GM18867 (cell line): Measurements from ENCODE around the gene FAM177A1.
"Not testable (repeated sequence)": the region's sequence is repeated elsewhere in the genome, so short reads cannot be mapped to it uniquely, and the experiment has no call there.

Experiments used
- ATAC-seq: cut with Tn5 transposase; IDR thresholded peaks from one replicate; pipeline ENCODE4 v1.9.1; 2021; ENCODE audit warnings: mild to moderate bottlenecking, moderate library complexity; ENCODE audit not compliant: unreplicated experiment

The FAM177A1 gene

GRCh38 chr14:35046048-35046750 lies at the start of gene FAM177A1:
Gene FAM177A1 (plus strand): TSS chr14:35046272. CDS start chr14:35046464, 192 bp downstream.
- ATAC-seq: peak; percentile 92

- no peak for ATAC-seq
These were observed 48.3 kb upstream of the FAM177A1 start for GRCh38 chr14:34997762-34998161.

DNA sequence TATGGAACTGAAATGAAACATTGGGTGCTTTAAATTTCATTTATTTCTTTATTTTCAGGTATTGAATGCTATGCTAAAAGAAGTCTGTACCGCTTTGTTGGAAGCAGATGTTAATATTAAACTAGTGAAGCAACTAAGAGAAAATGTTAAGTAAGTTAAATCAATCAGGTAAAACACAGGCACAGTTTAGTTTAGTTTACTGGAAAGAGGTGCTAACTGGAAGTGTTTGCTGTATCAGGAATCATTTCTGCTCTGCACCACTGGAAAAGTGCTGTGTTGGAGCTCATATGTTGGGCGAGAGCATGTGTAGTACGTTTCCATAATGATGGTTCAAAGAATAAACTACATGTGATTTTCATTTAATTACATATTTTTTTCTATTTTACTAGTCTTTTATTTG lies 46.6 kb upstream of the FAM177A1 start:
- no peak for ATAC-seq

DNA sequence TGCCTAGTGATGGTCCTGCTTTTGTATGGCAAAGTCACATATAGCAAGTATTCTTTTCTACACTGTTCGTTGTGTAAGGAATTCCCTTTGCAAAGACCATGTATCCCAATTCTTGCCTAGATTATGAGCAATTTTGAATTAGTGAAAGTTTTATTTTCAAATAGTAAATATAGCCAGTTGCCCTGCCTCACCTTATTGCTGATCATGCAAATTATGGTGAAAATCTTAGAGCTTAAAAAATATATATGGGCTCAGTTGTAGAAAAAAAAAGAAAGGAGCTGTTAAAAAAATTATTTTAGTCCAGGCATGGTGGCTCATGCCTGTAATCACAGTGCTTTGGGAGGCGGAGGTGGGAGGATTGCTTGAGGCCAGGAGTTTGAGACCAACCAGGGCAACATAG lies 44.5 kb upstream of the FAM177A1 start:
- no peak for ATAC-seq

DNA sequence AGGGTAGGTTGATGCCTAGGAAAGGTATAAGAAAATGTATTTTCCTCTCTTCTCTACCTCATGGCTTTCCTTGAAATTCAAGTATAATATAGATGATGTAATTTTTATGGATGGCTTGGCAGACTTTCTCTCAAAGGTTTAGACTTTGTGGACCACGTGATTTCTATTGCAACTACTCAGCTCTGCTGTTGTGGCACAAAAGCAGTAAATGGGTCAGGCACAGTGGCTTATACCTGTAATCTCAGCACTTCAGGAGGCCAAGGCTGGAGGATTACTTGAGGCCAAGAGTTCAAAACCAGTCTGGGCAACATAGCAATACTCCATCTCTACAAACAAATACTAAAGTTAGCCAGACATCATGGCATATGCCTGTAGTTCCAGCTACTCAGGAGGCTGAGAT lies 41.2 kb upstream of the FAM177A1 start:
- no peak for ATAC-seq

- no peak for ATAC-seq
These were observed 29.5 kb upstream of the FAM177A1 start for GRCh38 chr14:35016568-35016967.

- no peak for ATAC-seq
These were observed 25.4 kb upstream of the FAM177A1 start for GRCh38 chr14:35020713-35021112.

GRCh38 chr14:35028435-35028834 lies 17.6 kb upstream of the FAM177A1 start:
- ATAC-seq: no peak

- ATAC-seq: no peak
These were observed 13.5 kb upstream of the FAM177A1 start for GRCh38 chr14:35032562-35032961.

GRCh38 chr14:35034440-35034833 lies 11.6 kb upstream of the FAM177A1 start:
- no peak for ATAC-seq

- not testable (repeated sequence) for ATAC-seq
These were observed 11.0 kb upstream of the FAM177A1 start for GRCh38 chr14:35034944-35035554.

GRCh38 chr14:35038312-35038711 lies 7.8 kb upstream of the FAM177A1 start:
- ATAC-seq: not testable (repeated sequence)

DNA sequence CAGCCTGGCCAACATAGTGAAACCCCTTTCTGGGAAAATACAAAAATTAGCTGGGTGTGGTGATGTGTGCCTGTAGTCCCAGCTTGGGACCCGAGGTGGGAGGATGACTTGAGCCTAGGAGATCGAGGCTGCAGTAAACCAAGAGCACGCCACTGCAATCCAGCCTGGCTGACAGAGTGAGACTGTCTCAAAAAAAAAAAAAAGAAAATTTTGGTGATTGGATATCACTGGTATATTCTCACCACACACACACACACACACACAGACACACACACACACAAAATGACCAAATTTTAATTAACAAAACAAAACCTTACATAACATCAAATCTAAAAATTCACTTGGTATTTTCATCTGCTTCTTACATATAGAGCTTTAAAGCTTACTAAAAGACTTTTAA lies 3.4 kb upstream of the FAM177A1 start:
- no peak for ATAC-seq

GRCh38 chr14:35043046-35043445 lies 3.0 kb upstream of the FAM177A1 start:
- no peak for ATAC-seq

- ATAC-seq: no peak
These were observed 904 bp upstream of the FAM177A1 start for GRCh38 chr14:35044939-35045797.

DNA sequence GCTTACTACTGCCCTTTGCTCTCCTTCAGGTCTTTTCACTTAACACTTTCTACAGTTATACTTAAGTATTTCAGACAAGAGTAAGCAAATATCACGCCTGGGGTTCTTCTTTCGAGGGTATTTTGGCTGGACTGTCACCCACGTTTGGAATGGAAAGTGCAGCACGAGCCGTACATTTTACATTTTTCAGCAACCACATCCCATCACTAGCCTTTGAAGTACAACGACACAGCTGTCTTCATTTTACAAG lies 349 bp upstream of the FAM177A1 start:
- ATAC-seq: no peak

DNA sequence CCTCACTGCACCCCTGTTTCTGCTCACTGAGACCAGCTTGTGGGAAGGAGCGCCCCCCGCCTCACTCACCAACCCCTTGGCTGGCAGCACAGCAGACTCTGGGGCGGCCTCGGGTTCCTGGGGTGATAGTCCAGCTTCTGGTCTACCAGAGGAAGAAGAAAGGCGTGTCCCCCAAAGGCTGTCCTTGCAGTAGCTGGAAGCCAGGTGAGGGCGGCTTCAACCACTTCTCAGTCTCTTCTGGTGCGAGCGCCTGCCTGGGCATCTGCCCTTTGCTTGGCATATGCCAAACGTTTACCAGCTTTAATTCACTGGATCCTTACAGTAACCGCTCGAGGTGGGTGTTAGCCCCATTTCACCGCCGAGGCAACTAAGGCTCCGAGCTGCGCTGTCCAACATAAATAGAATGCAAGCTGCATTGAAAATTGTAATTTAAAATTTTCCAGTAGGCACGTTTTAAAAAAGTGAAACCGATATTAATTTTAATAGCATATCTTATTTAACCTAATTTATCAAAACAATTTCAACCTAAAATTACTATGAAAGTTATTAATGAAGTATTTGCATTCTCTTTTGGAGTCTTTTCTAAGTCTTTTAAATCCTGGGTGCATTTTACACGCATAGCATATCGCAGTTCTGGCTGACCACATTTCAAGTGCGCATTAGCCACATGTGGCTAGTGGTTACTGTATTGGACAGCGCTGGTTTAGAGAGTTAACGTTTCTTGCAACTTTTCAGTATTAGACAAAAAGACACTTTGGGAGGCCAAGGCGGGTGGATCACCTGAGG lies 872 bp downstream of the FAM177A1 start:
- peak; percentile 26 for ATAC-seq

- ATAC-seq: no peak
These were observed 2.0 kb downstream of the FAM177A1 start for GRCh38 chr14:35047976-35048513.

DNA sequence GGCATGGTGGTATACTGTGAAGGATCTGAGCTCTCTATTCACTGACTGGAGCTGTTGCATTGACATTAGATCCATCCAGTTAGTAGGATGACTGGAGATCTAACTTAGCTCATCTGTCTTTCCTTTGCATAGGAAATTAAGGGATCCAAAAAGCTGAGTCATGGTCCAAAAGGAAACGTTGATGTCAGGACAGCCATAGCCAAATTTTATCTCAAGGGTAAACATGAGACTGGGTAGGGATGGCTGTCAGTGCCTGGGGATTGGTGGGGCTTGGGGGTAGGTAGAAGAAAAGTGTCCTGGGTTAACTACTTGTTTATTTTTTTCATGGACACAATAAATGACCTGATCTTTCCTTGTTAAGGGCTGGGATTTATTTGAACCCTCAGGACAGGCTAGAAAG lies 4.6 kb downstream of the FAM177A1 start:
- no peak for ATAC-seq

GRCh38 chr14:35051796-35052195 lies 5.7 kb downstream of the FAM177A1 start:
- no peak for ATAC-seq

DNA sequence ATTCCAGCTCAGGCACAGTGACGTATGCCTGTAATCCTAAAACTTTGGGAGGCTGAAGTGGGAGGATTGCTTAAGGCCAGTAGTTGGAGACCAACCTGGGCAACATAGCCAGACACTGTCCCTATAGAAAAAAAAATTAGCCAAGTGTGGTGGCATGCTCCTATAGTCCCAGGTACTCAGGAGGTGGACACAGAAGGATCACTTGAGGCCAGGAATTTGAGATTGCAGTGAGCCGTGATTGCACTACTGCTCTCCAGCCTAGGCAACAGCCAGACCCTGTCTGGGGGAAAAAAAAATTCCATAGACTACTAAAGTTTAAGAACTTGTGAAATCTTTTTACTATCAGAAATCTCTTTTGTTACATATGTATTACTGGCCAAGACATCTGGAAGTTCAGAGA lies 6.6 kb downstream of the FAM177A1 start:
- ATAC-seq: no peak
